ENCODE data around the gene GALR1.
"Not testable (repeated sequence)": the region's sequence is repeated elsewhere in the genome, so short reads cannot be mapped to it uniquely, and the experiment has no call there.

GALR1 gene

GRCh38 chr18:77234504-77235365, 14.9 kb upstream of the GALR1 start:
- peaks cover 0 to 4% (median 0%) of the 10 kb centered on the region in 11 experiments; a peak in 4 of 22 replicates for H3K36me3 ChIP-seq
- no peaks in the 10 kb centered on the region for H4K20me1 ChIP-seq
- TF ChIP-seq Cebpa-rat (IDR thresholded peaks at IDR 0.05) = no peak
- H3K27ac ChIP-seq = no peak overlapping the region
- no peaks in the 10 kb centered on the region for H3K27me3 ChIP-seq
- no peak overlapping the region for H3K4me3 ChIP-seq
- H3K9ac ChIP-seq = no peak overlapping the region
- H3K4me1 ChIP-seq = no peaks in the 10 kb centered on the region
- H3K9me3 ChIP-seq (replicated peaks in 1 of 11) = peaks cover 22 to 48% (median 30%) of the 10 kb centered on the region in 11 experiments
- H3K4me2 ChIP-seq = no peak overlapping the region

GRCh38 chr18:77239285-77239684, 10.4 kb upstream of the GALR1 start:
- not testable (repeated sequence) for H3K27ac ChIP-seq, H4K20me1 ChIP-seq, H3K27me3 ChIP-seq, H3K36me3 ChIP-seq, H3K4me1 ChIP-seq, H3K9ac ChIP-seq, H3K4me2 ChIP-seq
- peaks cover 47 to 78% (median 52%) of the 10 kb centered on the region in 11 experiments for H3K9me3 ChIP-seq (replicated peaks in 1 of 11)
- H3K4me3 ChIP-seq = peak overlapping the region in 2 of 10 experiments; percentile 5 to 31; a peak in 3 of 20 replicates

- H3K9ac ChIP-seq = no peak overlapping the region
- no peaks in the 10 kb centered on the region for H3K27me3 ChIP-seq
- peaks cover 50 to 62% (median 58%) of the 10 kb centered on the region in 11 experiments for H3K9me3 ChIP-seq (replicated peaks in 1 of 11)
- no peaks in the 10 kb centered on the region; a peak in 2 of 22 replicates for H3K36me3 ChIP-seq
- H3K4me1 ChIP-seq = no peaks in the 10 kb centered on the region
- no peak for TF ChIP-seq Cebpa-rat (IDR thresholded peaks at IDR 0.05)
- no peak overlapping the region for H3K27ac ChIP-seq
- no peak overlapping the region for H3K4me2 ChIP-seq
- no peaks in the 10 kb centered on the region for H4K20me1 ChIP-seq
- no peak overlapping the region for H3K4me3 ChIP-seq
Measured at GRCh38 chr18:77248873-77249568, 627 bp upstream of the GALR1 start.

GRCh38 chr18:77250501-77250925, 865 bp downstream of the GALR1 start:
- no peak overlapping the region for H3K4me2 ChIP-seq
- no peaks in the 10 kb centered on the region for H4K20me1 ChIP-seq
- no peak overlapping the region for H3K9ac ChIP-seq
- H3K9me3 ChIP-seq (replicated peaks in 1 of 11) = peaks cover 50 to 62% (median 58%) of the 10 kb centered on the region in 11 experiments
- no peaks in the 10 kb centered on the region; a peak in 2 of 22 replicates for H3K36me3 ChIP-seq
- no peak overlapping the region for H3K4me3 ChIP-seq
- peaks cover 0 to 6% (median 0%) of the 10 kb centered on the region in 10 experiments; a peak in 5 of 20 replicates for H3K4me1 ChIP-seq
- H3K27ac ChIP-seq = no peak overlapping the region
- H3K27me3 ChIP-seq = no peaks in the 10 kb centered on the region
- TF ChIP-seq Cebpa-rat (IDR thresholded peaks at IDR 0.05) = no peak

GRCh38 chr18:77250926-77251729, 1.5 kb downstream of the GALR1 start:
- no peak overlapping the region for H3K4me2 ChIP-seq
- no peaks in the 10 kb centered on the region for H3K27me3 ChIP-seq
- H3K4me3 ChIP-seq = no peak overlapping the region; a peak in 1 of 20 replicates
- H3K4me1 ChIP-seq = peaks cover 0 to 6% (median 0%) of the 10 kb centered on the region in 10 experiments; a peak in 5 of 20 replicates
- no peak overlapping the region for H3K27ac ChIP-seq
- H3K9ac ChIP-seq = no peak overlapping the region
- H4K20me1 ChIP-seq = no peaks in the 10 kb centered on the region
- TF ChIP-seq Cebpa-rat (IDR thresholded peaks at IDR 0.05) = no peak
- H3K9me3 ChIP-seq (replicated peaks in 1 of 11) = peaks cover 50 to 62% (median 58%) of the 10 kb centered on the region in 11 experiments
- no peaks in the 10 kb centered on the region; a peak in 2 of 22 replicates for H3K36me3 ChIP-seq

GRCh38 chr18:77251730-77252050, 2.0 kb downstream of the GALR1 start:
- TF ChIP-seq Cebpa-rat (IDR thresholded peaks at IDR 0.05) = no peak
- no peak overlapping the region for H3K4me3 ChIP-seq
- no peak overlapping the region for H3K27ac ChIP-seq
- H4K20me1 ChIP-seq = no peaks in the 10 kb centered on the region
- no peak overlapping the region for H3K4me2 ChIP-seq
- peaks cover 50 to 60% (median 58%) of the 10 kb centered on the region in 11 experiments for H3K9me3 ChIP-seq (replicated peaks in 1 of 11)
- no peak overlapping the region for H3K9ac ChIP-seq
- peaks cover 0 to 6% (median 0%) of the 10 kb centered on the region in 10 experiments; a peak in 5 of 20 replicates for H3K4me1 ChIP-seq
- H3K27me3 ChIP-seq = no peaks in the 10 kb centered on the region
- no peaks in the 10 kb centered on the region; a peak in 2 of 22 replicates for H3K36me3 ChIP-seq

- Histone ChIP-seq H3K4me3 (no peak overlapping the region), H4K20me1 (no peaks in the 10 kb centered on the region), H3K9ac (no peak overlapping the region), H3K4me2 (peak overlapping the region in 2 of 11 experiments; percentile 4 to 20; a peak in 2 of 22 replicates), H3K9me3 (replicated peaks in 1 of 11) (peaks cover 28 to 38% (median 33%) of the 10 kb centered on the region in 11 experiments), H3K27me3 (no peaks in the 10 kb centered on the region), H3K4me1 (peaks cover 0 to 6% (median 0%) of the 10 kb centered on the region in 10 experiments; a peak in 5 of 20 replicates), H3K36me3 (no peaks in the 10 kb centered on the region; a peak in 2 of 22 replicates), H3K27ac (no peak overlapping the region)
- TF ChIP-seq Cebpa-rat (IDR thresholded peaks at IDR 0.05) = no peak
Measured at GRCh38 chr18:77254711-77255405, 5.2 kb downstream of the GALR1 start.

- Histone ChIP-seq H3K27ac (no peak overlapping the region), H3K36me3 (no peaks in the 10 kb centered on the region; a peak in 2 of 22 replicates), H3K9me3 (replicated peaks in 1 of 11) (peaks cover 20 to 31% (median 26%) of the 10 kb centered on the region in 11 experiments), H3K9ac (no peak overlapping the region), H3K27me3 (no peaks in the 10 kb centered on the region), H4K20me1 (no peaks in the 10 kb centered on the region), H3K4me2 (no peak overlapping the region), H3K4me1 (peaks cover 0 to 6% (median 0%) of the 10 kb centered on the region in 10 experiments; a peak in 5 of 20 replicates), H3K4me3 (no peak overlapping the region)
- TF ChIP-seq Cebpa-rat (IDR thresholded peaks at IDR 0.05) = no peak
Measured at GRCh38 chr18:77255426-77256105, 5.9 kb downstream of the GALR1 start.
